MM.1S (cell line): ENCODE measurements around the gene GPX4.

Experiments used
- DNase-seq: peaks from one replicate; pipeline ENCODE4 v3.0.0-alpha.2; 2015
- H2AFZ ChIP-seq: fragments of 300-600 bp; sonication (generic); 2 replicates; pipeline ENCODE4 v1.6.0; 2016; ENCODE audit warnings: antibody characterized with exemption, low read length
- H3F3A ChIP-seq: fragments of 300-600 bp; sonication (generic); 2 replicates; pipeline ENCODE4 v1.6.1; 2016; ENCODE audit warnings: mild to moderate bottlenecking, antibody characterized with exemption, low read length, moderate library complexity, mixed read lengths; ENCODE audit not compliant: insufficient read depth
- H3K27ac ChIP-seq: fragments of 300-600 bp; sonication (generic); 2 replicates; pipeline ENCODE4 v1.5.1; 2016; ENCODE audit warnings: mild to moderate bottlenecking, low read length
- H3K27me3 ChIP-seq: fragments of 300-600 bp; sonication (generic); replicated peaks from 2 replicates; pipeline ENCODE4 v1.6.0; 2016; ENCODE audit warnings: low read length; ENCODE audit not compliant: insufficient read depth
- H3K36me3 ChIP-seq: fragments of 300-600 bp; sonication (generic); replicated peaks from 2 replicates; pipeline ENCODE4 v1.6.1; 2016; ENCODE audit warnings: mild to moderate bottlenecking, low read length, mixed read lengths; ENCODE audit not compliant: insufficient read depth
- H3K4me1 ChIP-seq: fragments of 300-600 bp; sonication (generic); 2 replicates; pipeline ENCODE4 v1.6.1; 2016; ENCODE audit warnings: low read length, mixed read lengths
- H3K4me2 ChIP-seq: fragments of 300-600 bp; sonication (generic); 2 replicates; pipeline ENCODE4 v1.6.0; 2016; ENCODE audit warnings: low read depth, low read length
- H3K4me3 ChIP-seq: fragments of 300-600 bp; sonication (generic); 2 replicates; pipeline ENCODE4 v1.5.1; 2016; ENCODE audit warnings: low read length, mixed read lengths
- H3K79me2 ChIP-seq: fragments of 300-600 bp; sonication (generic); 2 replicates; pipeline ENCODE4 v1.6.1; 2016; ENCODE audit warnings: mixed run types, low read length, mixed read lengths
- H3K9ac ChIP-seq: fragments of 300-600 bp; sonication (generic); 2 replicates; pipeline ENCODE4 v1.6.1; 2016; ENCODE audit warnings: low read length, mixed read lengths
- H3K9me2 ChIP-seq: fragments of 300-600 bp; sonication (generic); replicated peaks from 2 replicates; pipeline ENCODE4 v1.6.1; 2016; ENCODE audit warnings: mild to moderate bottlenecking, low read length, mixed read lengths; ENCODE audit not compliant: insufficient read depth
- H3K9me3 ChIP-seq: fragments of 300-600 bp; sonication (generic); replicated peaks from 2 replicates; pipeline ENCODE4 v1.6.1; 2016; ENCODE audit warnings: mild to moderate bottlenecking, low read length, mixed read lengths; ENCODE audit not compliant: insufficient read depth
- H4K20me1 ChIP-seq: fragments of 300-600 bp; sonication (generic); 2 replicates; pipeline ENCODE4 v1.6.1; 2016; ENCODE audit warnings: mild to moderate bottlenecking, low read length, moderate library complexity, mixed read lengths; ENCODE audit not compliant: insufficient read depth
- EZH2 ChIP-seq: fragments of 300-600 bp; sonication (generic); optimal IDR thresholded peaks from 2 replicates; pipeline ENCODE3; 2017; ENCODE audit warnings: low read depth, mild to moderate bottlenecking, antibody characterized with exemption, low read length, mixed read lengths
- EZH2phosphoT487 ChIP-seq: fragments of 300-600 bp; sonication (generic); IDR thresholded peaks from 2 replicates; pipeline ENCODE4 v1.6.1; 2018; ENCODE audit warnings: antibody characterized with exemption, low read length
- TF ChIP-seq, protein P1 (sequence below): fragments of 300-600 bp; sonication (generic); IDR thresholded peaks from 2 replicates; pipeline ENCODE4 v1.5.1; 2016; ENCODE audit warnings: antibody characterized with exemption, low read length, mixed read lengths

The GPX4 gene

DNA sequence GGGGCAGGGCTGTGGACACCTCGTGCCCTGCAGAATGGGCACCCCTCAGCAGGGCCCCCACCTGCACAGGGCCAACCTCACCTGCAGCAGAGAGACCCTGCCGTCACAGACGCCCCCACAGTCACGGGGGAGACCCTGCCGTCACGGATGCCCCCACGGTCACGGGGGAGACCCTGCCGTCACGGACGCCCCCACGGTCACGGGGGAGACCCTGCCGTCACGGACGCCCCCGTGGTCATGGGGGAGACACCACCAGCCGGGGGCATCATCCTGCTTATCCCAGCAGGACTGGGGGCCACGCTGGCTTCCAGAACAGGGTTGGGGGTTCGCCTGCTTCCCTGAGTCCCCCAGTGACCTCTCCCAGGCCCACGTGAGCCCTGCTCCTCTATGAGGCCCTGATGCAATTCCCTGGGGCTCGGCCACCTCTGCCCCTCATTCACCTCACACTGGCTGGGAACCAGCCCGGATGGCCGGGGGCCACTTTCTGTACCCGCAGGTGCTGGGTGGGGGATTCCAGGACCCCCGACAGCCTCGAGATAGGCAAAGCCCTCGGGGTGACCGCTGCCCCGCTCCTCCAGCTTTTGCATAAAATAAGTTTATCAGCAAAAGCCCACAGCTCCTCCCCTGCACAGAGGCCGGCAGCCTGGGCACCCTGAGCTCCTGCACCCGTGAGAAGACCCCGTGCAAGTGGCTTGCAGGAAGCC is 46.7 kb downstream of the GPX4 start:
- peaks cover 13% of the 10 kb centered on the region; the same call in 1 of the 2 replicates for H3K79me2 ChIP-seq

DNA sequence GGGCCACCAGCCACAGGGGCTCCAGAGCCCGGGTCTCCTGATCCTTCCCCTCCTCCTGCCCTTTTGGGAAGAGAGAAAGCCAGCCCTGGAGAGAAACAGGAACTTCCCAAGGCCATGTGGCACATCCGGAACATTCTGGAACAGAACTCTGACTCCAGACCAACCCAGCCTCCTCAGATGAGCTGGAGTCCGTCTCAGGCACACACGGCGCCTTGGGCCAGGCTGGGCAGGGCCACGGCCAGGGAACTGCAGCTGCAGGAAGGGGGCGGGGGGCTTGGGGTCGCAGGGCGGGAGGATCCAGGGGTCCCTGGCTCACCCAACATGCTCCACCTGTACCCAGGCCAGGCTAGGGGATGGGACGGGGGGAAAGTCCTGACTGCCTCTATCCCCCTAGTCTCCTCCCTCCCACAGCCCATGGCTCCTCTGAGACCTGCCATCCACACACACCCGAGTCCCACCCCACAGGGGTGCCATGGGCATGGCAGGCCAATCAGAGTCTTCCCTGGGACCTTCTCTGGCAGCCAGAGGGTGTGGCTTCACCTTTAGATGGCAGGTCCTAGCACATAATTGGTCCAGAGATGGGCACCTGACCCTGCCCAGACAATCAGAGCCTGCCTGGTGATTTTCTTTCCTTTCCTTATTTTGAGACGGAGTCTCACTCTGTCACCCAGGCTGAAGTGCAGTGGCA is 47.4 kb downstream of the GPX4 start:
- no peaks in the 10 kb centered on the region for H3K27me3 ChIP-seq
- H3K9me2 ChIP-seq: no peaks in the 10 kb centered on the region
- H3K9ac ChIP-seq: no peak overlapping the region
- no peak for DNase-seq
- no peak overlapping the region for H3K4me3 ChIP-seq
- H3F3A ChIP-seq: no peaks in the 10 kb centered on the region
- no peak overlapping the region for H2AFZ ChIP-seq
- TF ChIP-seq, protein P1, sequence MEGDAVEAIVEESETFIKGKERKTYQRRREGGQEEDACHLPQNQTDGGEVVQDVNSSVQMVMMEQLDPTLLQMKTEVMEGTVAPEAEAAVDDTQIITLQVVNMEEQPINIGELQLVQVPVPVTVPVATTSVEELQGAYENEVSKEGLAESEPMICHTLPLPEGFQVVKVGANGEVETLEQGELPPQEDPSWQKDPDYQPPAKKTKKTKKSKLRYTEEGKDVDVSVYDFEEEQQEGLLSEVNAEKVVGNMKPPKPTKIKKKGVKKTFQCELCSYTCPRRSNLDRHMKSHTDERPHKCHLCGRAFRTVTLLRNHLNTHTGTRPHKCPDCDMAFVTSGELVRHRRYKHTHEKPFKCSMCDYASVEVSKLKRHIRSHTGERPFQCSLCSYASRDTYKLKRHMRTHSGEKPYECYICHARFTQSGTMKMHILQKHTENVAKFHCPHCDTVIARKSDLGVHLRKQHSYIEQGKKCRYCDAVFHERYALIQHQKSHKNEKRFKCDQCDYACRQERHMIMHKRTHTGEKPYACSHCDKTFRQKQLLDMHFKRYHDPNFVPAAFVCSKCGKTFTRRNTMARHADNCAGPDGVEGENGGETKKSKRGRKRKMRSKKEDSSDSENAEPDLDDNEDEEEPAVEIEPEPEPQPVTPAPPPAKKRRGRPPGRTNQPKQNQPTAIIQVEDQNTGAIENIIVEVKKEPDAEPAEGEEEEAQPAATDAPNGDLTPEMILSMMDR: no peak
- no peak for TF ChIP-seq EZH2phosphoT487
- no peak for TF ChIP-seq EZH2
- H3K79me2 ChIP-seq: peaks cover 20% of the 10 kb centered on the region
- H4K20me1 ChIP-seq: no peaks in the 10 kb centered on the region; the same call in 1 of the 2 replicates
- H3K4me1 ChIP-seq: no peaks in the 10 kb centered on the region
- no peak overlapping the region for H3K4me2 ChIP-seq
- no peaks in the 10 kb centered on the region for H3K9me3 ChIP-seq
- no peaks in the 10 kb centered on the region for H3K36me3 ChIP-seq
- no peak overlapping the region for H3K27ac ChIP-seq

More for the DNA sequence above, 46.7 kb downstream of the GPX4 start:
- TF ChIP-seq EZH2phosphoT487 (no peak), EZH2 (no peak)
- TF ChIP-seq, protein P1: no peak
- no peaks in the 10 kb centered on the region for H3K4me1 ChIP-seq
- DNase-seq: no peak
- no peaks in the 10 kb centered on the region for H3F3A ChIP-seq
- no peaks in the 10 kb centered on the region for H3K9me3 ChIP-seq
- H3K27ac ChIP-seq: no peak overlapping the region
- no peaks in the 10 kb centered on the region; the same call in 1 of the 2 replicates for H4K20me1 ChIP-seq
- no peaks in the 10 kb centered on the region for H3K27me3 ChIP-seq
- H3K36me3 ChIP-seq: no peaks in the 10 kb centered on the region
- no peak overlapping the region for H3K4me3 ChIP-seq
- no peak overlapping the region for H3K9ac ChIP-seq
- no peaks in the 10 kb centered on the region for H3K9me2 ChIP-seq
- no peak overlapping the region for H2AFZ ChIP-seq
- no peak overlapping the region for H3K4me2 ChIP-seq

DNA sequence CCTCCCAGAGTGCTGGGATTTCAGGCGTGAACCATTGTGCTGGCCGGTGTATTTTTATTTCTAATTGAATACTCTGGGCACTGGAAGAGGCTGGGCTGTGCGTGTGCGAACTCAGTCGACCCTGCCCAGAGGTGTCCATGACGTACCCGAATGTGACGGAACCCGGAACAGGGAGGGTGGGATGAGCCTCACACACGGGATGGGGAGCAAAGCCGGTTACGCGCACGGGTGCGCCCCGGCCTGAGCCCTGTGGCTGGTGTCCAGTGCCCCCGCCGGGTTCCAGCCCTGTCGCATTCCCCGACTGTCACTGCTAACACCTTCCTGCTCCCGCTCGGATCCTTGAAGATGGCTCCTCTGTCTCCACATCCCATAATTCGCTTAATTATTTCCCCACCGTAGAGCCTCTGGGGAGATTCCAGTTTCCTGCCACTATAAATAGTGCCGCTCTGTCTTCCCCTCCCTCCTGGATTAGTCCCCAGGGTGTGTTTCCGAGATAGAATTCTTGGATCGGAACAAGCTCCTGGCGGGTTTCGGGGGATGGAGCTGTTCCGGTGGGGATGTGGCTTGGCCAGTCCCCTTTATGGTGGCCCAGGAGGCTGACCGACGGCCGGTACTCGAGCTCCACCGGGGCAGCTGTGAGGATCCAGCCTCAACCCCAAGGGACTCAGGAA is 48.3 kb downstream of the GPX4 start:
- DNase-seq: no peak

More for the DNA sequence above, 48.3 kb downstream of the GPX4 start:
- no peak overlapping the region for H3K9ac ChIP-seq
- TF ChIP-seq, protein P1: no peak
- TF ChIP-seq EZH2: no peak
- TF ChIP-seq EZH2phosphoT487: no peak
- no peaks in the 10 kb centered on the region for H3K9me3 ChIP-seq
- H3K4me2 ChIP-seq: no peak overlapping the region
- no peak overlapping the region for H2AFZ ChIP-seq
- no peaks in the 10 kb centered on the region for H3K4me1 ChIP-seq
- H3F3A ChIP-seq: no peaks in the 10 kb centered on the region
- H3K36me3 ChIP-seq: no peaks in the 10 kb centered on the region
- H4K20me1 ChIP-seq: no peaks in the 10 kb centered on the region; the same call in 1 of the 2 replicates
- no peaks in the 10 kb centered on the region for H3K9me2 ChIP-seq
- H3K4me3 ChIP-seq: no peak overlapping the region
- H3K79me2 ChIP-seq: peaks cover 29% of the 10 kb centered on the region
- H3K27me3 ChIP-seq: no peaks in the 10 kb centered on the region
- no peak overlapping the region for H3K27ac ChIP-seq
